ENCODE data around the gene S100A10.

Gene S100A10

DNA sequence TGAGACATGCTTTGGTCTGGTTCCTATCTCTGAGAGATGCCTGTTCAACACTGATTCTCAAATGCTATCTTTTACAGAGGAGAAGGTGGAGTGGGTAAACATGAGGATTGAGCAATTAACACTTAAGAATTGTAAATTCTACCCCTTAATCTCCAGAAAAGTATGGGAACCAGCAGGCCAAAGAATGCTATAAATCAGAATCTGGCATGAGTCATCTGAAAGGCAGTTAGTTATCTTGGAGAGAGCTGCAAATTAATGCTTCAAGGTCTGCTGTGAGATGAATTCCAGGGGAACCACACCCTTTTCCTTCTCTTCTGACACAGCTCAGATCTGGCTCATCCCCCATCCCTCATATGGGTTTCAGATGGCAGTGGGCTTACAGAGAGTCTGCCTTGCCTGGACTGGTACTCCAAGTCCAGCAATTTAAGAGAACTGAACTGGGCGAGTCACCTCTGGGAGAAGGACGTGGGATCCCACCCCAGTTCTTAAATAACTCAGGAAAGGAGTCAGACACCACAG lies 5.2 kb downstream of the S100A10 start:
- DNase-seq (ENCODE audit: low spot score), result peak; percentile 73

DNA sequence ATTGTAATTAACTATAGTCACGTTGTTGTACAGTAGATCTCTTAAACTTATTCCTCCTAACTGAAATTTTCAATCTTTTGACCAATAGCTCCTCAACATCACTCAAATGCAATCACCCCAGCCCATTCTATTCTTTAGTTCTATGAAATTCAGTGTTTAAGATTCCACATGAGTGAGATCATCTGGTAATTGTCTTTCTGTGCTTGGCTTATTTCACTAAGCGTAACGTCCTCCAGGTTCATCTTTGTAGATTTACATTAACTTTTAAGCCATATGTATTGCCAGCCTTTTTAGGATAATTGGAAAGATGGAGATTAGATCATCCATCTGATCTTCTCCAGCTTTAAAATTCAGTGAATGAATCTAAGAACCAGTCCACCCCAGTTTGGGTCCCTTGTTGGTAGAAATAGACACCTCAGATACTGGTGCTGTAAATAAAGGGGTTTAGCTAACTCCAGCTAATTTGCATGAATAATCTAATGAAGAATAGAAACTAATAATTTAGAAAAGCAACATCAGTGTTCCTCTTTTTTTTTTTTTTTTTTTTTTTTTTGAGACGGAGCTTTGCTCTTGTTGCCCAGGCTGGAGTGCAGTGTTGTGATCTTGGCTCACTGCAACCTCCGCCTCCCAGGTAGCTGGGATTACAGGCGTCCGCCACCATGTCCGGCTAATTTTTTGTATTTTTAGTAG lies 7.0 kb downstream of the S100A10 start:
- no peak for DNase-seq (ENCODE audit: low spot score)

DNA sequence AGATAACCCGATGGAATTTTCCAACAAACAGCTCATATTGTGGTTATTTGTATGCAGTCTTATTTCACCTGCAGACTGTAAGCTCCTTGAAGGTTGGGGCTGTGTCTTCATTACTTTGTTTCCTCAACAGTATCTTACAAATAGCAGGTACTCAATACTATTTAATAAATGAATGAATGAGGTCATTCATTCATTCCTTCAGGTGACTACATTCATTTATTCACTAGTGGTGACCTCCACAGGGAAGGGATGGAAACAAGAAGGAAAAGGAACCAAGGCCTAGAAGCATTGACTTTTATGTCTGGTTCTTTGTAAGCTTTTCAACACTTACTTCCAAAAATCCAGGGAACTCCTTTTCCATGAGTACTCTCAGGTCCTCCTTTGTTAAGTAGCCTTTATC lies 7.9 kb downstream of the S100A10 start:
- no peak for DNase-seq (ENCODE audit: low spot score)

DNA sequence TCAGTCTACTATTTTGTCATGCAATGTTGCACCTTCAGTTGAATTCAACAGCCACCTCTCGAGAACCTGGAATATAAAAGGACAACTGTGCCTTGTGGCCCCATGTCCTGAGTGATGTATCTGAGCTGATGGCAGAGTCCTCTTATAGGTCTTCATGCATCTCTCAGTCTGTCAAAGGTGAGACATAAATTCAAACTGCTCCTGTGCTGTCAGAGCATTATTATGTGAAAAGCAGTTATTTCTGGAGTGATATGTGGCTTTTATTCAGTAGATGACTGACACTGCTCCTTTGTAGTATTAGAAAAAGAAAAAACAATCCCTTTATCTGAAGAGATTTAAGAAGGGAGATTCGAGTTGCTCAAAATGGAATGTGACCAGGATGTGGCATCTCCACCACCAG lies 8.4 kb downstream of the S100A10 start:
- DNase-seq (ENCODE audit: low spot score), result no peak

DNA sequence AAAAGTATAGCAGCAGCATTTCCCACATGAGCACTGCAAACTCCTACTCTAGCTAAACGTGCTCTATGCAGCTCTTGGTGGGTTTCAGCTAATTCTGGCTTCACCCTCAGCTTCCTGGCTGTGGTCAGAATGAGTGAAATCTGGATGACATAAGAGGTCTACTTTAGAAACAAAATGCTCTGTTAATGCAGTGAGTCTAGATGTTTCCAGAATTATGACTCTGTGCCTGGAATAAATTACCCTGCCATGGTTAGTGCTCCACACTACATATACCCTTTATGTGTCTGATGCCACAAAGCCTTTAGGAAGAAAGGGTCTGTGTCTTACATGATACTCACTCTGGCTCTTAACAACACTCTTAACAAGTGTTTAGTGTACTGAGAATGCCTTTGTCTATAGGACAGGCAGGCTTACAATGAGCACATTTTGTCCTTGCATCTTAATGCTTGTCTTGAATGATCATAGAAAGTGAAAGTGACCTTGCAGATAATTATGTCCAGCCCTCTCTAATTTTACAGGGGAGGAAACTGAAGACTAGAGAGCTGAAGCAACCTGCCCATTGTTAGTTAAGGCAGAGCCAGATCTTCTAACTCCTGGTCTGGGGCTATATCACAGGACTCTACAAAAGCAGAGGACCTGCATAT lies 9.2 kb downstream of the S100A10 start:
- peak; percentile 85 for DNase-seq (ENCODE audit: low spot score)

DNA sequence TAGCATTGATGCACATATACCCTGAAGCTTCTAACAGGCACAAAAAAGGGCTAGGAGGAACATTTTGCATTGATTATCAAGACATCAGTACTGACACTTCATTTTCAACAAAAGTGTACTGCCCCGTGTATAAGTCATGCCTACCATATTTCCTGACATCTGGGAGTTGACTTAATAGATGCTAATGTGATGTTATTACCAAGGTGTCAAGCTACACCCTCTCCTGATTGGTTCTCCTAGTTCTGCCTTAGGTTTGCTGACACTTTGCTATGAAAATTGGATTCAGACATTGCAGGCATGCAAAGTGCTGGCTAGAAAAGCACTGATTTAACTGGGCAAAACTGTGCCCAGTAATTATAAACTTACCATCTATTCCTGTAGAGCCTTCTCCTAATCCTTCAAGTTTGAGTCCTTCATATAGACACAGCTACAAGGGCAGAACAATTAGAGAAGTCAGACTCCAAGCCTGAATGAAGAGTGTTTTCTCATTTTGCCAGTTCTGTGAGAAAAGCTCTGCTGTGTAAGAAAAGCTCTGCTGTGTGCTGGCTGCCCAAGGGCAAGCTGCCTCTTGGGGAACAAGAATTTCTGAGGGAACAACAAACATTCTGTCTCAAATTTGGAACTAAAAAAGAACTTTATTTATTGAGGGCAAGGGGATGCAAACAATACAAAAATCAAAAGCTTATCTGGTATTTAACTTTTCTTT lies 11.2 kb downstream of the S100A10 start:
- DNase-seq (ENCODE audit: low spot score), result no peak

DNA sequence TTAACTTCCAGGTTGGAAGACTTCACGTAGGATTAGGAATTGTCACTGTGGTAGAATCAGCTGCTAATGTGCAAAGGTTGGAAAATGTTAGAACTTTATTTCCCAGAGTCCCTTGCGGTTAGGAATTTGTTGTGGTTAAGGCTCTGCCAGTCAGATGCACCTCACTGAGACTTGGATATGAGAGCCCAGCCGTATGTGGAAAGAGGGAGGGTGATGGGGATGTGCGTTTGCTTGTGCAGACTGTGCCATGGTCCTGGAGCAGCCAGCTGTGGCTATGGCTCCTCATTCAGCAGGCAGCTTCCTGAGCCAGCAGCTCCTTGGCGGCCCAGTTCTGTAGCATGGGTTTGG lies 12.5 kb downstream of the S100A10 start:
- DNase-seq (ENCODE audit: low spot score), result no peak

DNA sequence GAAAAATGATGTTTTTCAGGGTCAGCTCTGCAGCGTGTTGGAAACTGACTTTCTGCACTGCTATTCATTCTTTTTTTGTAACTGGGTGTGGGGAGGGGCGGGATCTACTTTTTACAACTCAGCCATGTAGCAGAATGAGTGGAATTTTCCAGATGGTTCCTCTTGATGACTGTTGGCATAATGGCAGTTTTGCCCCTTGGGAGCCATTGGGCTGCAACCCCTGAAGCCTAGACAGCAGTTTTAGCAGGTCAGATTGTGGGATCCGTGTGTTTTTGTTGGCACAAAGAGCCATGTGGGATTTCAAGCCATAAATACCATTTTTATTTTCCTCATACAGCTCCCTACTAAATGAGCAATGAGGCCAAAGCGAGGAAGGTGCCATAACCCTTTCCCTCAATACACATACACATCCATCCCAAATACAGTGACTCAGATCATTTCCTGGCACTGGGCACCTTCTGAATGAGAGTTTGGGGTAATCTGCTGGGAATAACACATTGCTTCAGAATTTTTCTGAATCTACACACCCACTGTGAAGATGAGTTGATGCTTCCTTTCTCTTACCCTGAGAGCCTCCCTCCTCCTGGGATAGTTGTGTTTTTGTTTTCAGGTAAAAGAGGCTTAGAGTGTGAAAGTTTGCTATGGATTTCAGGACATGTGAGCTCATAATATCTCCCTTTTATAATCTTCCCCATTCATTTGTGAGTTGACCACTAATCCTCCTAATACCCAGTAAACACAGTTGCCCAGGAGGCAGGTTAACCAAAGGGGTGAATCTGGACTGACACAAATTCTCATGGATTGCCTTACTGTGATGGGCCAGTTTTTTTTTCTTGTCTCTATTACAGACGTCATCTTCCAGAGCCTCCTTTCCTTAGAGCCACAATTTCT lies 13.1 kb downstream of the S100A10 start:
- DNase-seq (ENCODE audit: low spot score), result no peak

DNA sequence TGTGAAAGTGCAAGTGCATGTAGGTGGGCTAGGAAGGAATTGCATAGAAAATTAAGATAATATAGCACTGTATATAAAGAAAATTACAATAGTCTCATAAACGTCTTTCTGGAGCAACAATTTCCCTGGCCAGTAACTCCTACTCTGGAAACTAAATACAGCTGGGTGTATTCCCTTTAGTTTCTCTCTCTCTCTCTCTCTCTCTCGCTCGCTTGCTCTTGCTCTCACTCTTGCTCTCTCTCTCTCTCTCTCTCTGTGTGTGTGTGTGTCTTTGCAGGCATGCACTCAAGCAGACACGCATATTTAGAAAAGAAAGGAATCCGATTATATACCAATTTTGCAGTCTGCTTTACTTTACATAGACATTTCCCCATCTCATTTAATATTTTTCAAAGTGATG lies 14.7 kb downstream of the S100A10 start:
- DNase-seq (ENCODE audit: low spot score), result no peak

DNA sequence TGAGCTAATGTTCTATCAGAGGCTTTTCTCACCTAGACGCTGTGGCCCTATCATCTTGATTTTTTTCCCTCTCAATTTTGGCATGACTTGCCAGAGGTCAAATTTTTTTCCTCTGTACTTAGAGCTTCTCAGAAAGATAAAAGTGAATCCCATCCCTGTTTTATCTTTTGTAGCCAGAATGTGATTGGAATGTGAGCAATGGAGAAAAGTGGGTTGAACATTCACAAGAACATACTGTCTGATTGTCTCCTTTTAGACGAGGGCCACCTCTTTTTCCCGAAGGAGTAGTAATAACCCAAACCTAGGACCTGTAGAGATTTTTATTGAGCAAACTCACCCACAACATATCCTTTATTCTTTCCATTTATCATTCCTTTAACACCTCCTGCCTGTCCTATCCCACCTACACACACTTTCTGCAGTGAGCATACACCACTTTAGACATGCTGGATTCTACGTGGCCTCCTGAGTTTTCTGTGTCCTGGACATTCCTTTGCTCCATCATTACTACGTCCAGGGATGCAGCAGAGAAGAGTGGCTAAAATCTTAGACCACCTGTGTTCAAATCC lies 15.9 kb downstream of the S100A10 start:
- no peak for DNase-seq (ENCODE audit: low spot score)

DNA sequence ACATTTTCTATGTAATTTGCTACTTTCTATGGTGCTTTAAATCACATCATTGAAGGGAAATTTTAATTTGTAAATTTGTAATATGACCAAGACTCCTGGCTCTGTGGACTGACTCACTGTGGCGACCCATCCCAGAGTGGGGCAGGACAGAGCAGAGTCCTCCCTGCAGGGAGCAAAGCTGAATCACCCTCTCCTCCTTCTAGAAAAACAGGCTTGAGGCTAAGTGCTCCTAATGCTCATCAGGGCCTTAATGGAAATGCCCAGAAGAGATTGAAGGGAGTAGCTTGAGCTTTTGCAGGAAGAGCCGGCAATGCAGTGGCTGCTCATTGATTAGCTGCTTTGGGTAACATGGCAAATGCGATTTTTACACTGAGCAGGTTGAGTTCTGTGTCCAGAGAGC lies 16.8 kb downstream of the S100A10 start:
- no peak for DNase-seq (ENCODE audit: low spot score)

DNA sequence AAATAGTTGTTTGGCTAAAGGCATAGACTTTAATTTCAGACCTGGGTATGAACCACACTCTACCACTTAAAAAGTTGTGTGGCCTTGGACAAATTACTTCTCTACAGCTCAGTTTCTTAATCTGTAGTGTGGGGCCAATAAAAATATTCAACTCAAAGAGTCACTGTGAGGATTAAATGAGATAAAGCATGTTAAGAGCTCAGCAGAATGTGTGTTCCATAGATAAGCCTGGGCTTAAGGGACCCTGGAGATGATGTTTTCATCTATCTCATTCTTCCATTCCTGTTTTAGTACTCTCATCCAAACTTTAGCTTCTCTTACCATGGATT lies 17.7 kb downstream of the S100A10 start:
- no peak for DNase-seq (ENCODE audit: low spot score)

DNA sequence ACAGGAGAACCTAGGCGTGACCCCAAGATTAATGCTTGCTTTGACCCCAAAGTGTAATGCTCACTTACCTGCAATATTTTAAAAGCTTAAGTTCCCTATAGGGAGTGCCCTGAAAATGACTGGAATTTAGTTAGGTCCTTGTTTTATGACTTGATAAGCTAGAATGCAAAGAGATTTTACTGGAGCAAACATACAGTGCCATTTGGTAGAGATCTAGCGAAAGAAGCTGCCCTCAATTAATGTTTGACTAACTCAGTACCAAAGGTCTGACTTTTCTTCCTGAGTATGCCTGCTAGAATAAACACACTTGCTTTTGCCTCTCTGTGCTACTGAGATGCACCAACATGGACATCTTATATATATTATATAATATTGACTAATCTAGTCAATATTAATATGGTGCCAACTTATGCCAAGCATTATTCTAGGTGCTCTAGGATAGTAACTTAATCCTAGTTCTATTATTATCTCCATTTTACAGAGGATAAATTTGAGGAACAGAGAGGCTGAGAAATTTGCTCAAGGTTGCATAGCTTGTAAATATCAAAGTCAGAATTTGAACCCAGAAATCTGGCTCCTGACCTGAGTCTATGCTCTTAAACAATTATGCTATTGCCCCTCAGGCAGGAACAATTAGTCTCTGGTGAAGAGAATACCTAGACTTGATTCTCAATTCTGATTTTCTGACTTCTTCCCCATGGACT lies 18.2 kb downstream of the S100A10 start:
- no peak for DNase-seq (ENCODE audit: low spot score)

DNA sequence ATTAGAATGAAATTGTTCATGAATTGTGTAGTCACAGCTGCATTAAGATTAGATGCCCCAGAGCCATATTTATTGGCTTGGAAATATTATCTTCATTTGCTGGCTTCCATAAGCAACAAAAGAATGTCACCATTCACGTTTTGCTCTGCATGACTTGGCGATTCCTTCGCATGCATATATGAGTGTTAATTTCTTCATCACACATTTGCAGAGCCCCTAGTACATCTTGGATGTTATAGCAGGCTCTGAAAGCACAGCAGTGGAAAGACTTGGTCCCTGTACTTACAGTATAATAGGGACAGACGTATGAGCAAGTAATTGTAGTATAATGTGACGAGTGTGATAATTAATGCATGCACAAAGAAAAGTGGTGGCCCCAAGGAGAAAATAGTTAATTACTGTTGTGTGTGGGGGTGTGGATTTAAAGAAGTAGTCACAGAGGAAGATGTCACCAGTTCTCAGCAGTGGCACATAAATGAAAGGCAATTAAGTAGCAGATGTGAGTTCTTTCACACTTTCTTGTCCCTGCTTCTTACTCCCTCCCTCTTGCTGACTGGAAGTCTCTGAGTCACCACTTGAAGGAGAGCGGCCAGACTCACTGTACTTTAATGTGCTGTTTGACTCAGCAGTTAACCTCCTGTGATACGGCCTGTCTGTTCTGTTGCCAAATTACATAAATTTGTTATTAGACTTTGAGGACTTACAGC lies 21.0 kb downstream of the S100A10 start:
- peak; percentile 90 for DNase-seq (ENCODE audit: low spot score)

DNA sequence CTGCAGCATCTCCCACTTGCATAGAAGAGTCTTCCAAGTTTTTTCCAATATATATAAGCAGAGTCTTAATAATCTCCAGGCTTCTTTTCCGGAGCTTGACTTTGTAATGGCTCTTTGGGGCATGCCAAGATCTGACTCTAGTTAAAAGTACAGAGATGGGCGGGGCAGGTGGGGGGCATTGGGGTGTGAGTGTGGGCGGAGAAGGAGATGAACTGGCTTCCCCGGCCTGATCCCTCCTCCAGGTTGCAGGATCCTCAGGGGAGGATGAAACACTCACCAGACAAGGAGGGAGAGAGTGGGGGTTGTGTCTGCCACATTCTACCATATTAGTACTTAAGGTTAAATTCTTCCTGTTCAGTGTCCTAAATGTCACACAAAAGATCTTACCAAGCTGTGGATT lies 23.0 kb downstream of the S100A10 start:
- no peak for DNase-seq (ENCODE audit: low spot score)

DNA sequence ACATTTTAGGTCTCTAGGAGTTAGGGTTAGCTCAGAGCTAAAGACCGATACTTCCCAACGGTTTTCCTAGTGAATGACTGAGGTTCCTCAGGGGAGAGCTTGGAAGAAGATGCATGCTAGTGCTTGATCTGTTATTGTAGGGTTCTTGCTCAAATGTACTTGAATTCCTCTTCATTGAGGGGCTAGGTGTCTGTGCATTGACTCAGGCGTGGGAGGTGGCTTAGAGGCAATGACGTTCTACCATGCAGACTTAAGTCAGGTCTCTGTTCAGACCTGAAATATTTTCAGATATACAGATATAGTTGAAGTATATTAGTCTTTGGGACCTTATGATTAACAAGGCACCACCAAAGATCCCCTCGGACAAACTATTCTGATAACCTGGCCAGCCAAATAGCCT lies 23.5 kb downstream of the S100A10 start:
- no peak for DNase-seq (ENCODE audit: low spot score)

DNA sequence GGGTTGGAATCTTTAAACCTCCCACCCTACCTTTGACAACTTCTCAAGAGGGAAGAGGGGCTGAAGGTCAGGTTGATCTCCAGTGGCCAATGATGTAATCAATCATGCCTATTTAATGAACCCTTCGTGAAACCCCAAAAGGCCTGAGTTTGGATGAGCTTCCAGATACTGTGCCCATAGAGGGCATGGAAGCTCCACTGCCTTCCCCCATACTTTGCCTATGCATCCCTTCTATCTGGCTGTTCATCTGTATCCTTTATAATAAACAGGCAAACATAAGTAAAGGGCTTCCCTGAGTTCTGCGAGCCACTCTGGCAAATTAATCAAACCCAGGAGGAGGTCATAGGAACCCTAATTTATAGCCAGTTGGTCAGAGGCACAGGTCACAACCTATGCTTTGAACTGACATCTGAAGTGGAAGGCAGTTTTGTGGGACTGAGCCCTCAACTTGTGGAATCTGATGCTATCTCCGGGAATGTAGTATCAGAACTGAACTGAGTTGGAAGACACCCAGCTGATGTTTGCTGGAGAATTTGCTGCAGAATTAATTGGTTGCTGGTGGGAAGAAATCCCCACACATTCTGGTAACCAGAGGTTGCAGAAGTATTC lies 24.8 kb downstream of the S100A10 start:
- DNase-seq (ENCODE audit: low spot score), result no peak

DNA sequence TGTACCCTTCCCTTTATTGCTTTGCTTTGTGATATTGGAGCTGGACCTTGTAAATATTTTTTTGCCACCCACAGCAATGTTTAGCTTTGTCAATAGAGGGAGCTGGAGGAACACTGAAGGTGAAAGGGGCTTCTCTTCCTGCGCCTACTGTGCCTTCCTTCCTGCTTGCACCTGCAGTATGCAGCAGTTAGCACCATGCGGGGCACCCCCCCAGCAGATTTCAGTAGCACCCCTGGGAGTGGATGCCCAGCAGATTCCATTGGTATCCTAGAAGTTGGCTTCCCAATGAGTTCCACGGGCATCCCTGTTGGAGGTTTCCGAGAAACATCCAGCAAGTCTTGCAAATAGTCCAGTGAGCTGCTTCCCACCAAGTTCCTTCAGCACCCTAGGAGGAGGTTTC lies 25.6 kb downstream of the S100A10 start:
- no peak for DNase-seq (ENCODE audit: low spot score)

DNA sequence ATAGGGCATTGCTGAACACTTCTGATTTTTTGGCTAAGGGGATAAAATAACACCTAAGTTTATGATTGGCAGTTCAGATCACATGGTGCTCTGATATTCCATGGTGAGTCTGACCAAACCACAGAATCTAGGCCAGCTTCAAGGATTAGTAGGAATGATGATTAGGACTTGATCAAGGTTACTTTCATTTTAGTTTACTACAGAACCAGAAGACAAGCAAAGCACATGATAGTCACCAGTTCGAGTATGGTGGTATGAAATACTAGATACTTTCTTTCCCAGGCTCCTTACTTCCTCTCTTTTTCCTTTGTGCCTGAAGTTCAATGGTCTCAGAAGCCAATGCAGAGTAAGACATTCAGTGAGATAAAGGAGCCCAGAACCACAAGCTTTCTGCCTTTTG lies 26.6 kb downstream of the S100A10 start:
- DNase-seq (ENCODE audit: low spot score), result no peak

DNA sequence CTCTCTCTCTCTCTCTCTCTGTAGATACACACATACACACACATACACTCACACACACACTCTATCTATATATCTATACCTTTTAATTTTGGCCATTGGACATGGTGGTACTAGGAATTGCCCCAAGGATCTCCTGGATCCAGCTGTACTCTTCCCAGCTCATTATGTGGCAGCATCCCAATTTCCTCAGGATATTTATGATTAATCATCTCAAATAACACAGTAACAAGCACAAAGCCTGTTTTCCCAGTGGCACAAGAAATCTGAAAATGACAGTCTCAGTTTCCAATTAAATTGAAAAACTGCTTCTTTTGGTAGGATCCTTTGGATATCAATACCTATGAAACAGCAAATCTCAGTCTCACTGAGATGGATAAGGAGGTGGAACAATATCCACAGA lies 27.6 kb downstream of the S100A10 start:
- DNase-seq (ENCODE audit: low spot score), result no peak

All from COLO829 (cell line).